ENCODE results near the gene USP28.

- TF ChIP-seq CTCF (IDR thresholded peaks at IDR 0.05) (no peak), RAD21 (conservative IDR thresholded peaks at IDR 0.05 in 1 of 2, IDR thresholded peaks at IDR 0.05 in 1 of 2) (no peak)
These were observed 42.2 kb downstream of the USP28 start for GRCh38 chr11:113833151-113833550.

All from A549 (cell line).